HG03280 (cell line): ENCODE data around the gene ELMO3.

Experiments used
- ATAC-seq: cut with Tn5 transposase; IDR thresholded peaks from one replicate; pipeline ENCODE4 v1.9.1; 2021; ENCODE audit warnings: mild to moderate bottlenecking, moderate library complexity; ENCODE audit not compliant: unreplicated experiment

The ELMO3 gene

GRCh38 chr16:67196881-67197280 lies 2.0 kb upstream of the ELMO3 start:
- no peak for ATAC-seq

GRCh38 chr16:67197704-67198103 lies 1.2 kb upstream of the ELMO3 start:
- ATAC-seq = no peak

- ATAC-seq = no peak
Measured at GRCh38 chr16:67198238-67198734, 645 bp upstream of the ELMO3 start.

DNA sequence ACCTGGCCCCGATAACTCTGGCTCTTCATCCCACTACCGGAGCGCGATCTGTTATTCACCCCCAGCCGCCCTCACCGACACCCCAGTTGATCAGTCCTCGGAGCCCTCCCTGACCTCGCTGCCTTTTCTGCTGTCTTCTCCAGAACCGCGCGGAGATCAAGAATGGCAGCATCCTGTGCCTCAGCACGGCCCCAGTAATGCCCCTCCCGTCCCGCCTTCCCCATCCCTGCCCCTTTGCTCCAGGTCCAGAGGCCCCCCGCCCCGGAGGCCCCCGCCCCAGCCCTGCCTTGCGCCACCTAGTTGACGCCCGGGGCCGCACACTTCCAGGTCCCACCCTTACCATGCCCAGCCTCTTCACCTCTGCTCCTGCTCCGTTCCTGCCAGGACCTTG lies 872 bp downstream of the ELMO3 start:
- ATAC-seq = no peak

DNA sequence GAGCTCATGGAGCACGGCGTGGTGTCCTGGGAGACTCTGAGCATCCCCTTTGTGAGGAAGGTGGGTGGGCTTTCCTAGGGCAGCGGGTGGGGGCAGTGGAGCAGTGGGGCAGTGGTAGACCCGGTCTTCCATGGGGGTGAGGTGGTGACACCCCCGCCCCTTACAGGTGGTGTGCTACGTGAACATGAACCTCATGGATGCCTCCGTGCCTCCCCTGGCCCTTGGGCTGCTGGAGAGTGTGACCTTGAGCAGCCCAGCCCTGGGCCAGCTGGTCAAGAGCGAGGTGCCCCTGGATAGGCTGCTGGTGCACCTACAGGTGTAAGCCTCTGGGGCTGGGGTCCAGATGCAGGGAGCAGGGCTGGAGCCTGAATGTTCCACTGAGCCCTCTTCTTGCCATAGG lies 1.6 kb downstream of the ELMO3 start:
- no peak for ATAC-seq

DNA sequence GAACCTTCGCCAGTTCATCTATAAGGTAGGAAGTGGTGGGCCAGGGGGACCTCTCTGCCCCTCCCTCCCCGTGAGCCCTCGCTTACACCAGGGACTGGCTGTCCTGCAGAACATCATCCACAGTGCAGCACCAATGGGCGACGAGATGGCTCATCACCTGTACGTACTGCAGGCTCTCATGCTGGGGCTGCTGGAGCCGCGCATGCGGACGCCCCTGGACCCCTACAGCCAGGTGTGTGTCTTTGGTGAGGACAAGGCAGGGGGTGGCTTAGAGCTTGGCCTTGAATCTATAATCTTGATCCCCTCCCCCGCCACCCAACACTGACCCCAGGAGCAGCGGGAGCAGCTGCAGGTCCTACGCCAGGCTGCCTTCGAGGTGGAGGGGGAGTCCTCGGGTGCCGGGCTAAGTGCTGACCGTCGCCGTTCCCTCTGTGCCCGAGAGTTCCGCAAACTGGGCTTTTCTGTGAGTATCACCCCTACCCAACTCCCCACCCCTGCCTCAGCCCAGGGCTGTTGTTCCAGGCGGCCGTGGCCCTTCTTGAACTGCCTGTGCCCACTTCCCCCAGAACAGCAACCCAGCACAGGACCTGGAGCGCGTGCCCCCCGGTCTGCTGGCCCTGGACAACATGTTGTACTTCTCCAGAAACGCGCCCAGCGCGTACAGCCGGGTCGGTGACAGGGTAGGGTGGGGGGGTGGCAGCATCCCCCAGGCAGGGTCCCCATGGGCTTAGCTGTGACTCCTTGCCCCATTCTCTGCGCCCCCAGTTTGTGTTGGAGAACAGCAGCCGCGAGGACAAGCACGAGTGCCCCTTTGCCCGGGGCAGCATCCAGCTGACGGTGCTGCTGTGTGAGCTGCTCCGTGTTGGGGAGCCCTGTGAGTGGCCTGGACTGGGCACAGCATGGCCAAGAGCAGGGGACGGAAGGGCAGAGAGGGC lies 2.7 kb downstream of the ELMO3 start:
- no peak for ATAC-seq

DNA sequence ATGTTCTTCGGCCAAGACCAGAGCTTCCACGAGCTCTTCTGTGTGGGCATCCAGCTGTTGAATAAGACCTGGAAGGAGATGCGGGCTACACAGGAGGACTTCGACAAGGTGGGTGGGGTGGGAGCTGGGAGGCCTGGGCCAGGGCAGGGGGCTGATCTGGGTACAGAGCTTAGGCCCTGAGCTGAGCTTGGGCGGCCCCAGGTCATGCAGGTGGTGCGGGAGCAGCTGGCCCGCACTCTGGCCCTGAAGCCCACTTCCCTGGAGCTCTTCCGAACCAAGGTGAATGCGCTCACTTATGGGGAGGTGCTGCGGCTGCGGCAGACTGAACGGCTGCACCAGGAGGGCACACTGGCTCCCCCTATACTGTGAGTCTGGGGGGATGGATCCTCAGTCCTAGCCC lies 3.5 kb downstream of the ELMO3 start:
- no peak for ATAC-seq

DNA sequence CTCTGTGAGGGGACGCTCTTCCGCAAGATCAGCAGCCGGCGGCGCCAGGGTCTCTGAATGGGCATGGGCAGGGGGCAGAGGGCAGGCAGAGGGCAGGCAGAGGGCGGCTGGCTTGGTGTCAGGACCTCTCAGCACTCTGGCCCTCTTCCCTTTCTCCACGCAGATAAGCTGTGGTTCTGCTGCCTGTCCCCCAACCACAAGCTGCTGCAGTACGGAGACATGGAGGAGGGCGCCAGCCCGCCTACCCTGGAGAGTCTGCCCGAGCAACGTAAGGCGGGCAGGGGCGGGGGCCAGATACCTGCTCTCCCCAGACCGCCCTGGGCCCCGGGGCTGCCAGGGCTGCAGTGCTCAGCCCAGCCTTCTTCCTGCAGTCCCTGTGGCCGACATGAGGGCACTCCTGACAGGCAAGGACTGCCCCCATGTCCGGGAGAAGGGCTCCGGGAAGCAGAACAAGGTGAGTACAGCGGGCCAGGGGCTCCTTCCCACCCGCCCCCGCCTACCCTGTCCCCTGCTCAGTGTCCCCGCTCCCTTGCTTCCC lies 4.1 kb downstream of the ELMO3 start:
- ATAC-seq = no peak

DNA sequence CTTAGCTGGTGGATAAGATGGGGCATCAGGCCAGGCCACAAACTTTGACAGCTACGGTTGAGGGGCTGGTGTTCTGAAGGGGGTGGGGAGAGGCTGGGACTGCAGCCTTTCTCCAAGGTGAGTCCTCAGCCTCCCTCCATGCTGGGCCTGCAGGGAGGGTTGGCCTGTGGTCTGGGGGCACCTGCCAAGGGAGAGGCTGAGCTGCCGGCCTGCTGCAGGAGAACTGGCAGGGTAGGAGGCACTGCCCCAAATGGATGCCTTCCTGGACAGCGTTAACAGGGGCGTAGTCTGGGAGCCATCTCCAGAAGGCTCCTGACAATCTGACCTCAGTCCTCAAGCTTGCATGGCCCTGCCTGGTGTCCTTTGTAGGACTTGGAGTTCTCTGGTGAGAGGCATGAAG lies 5.1 kb downstream of the ELMO3 start:
- no peak for ATAC-seq

- no peak for ATAC-seq
Measured at GRCh38 chr16:67206129-67206837, 7.4 kb downstream of the ELMO3 start.

DNA sequence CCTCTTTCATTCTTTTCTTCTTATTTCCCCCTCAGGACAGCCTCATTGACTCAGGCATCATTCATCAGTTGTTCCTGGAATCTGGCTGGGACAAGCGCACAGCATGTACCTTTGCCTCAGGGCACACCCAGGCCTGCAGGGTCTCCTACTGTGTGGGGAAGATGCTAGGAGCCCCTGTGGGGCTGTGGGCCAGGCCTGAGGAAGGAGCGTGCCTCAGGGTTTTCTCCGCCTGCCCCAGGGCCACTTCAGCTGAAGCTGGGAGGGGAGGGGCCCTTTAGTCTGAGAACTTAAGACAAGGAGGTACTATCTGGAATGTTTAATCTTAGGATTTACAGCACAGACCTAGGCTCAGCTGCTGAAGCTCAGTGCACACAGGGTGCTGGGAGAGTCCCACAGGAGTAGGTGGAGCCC lies 7.9 kb downstream of the ELMO3 start:
- no peak for ATAC-seq

DNA sequence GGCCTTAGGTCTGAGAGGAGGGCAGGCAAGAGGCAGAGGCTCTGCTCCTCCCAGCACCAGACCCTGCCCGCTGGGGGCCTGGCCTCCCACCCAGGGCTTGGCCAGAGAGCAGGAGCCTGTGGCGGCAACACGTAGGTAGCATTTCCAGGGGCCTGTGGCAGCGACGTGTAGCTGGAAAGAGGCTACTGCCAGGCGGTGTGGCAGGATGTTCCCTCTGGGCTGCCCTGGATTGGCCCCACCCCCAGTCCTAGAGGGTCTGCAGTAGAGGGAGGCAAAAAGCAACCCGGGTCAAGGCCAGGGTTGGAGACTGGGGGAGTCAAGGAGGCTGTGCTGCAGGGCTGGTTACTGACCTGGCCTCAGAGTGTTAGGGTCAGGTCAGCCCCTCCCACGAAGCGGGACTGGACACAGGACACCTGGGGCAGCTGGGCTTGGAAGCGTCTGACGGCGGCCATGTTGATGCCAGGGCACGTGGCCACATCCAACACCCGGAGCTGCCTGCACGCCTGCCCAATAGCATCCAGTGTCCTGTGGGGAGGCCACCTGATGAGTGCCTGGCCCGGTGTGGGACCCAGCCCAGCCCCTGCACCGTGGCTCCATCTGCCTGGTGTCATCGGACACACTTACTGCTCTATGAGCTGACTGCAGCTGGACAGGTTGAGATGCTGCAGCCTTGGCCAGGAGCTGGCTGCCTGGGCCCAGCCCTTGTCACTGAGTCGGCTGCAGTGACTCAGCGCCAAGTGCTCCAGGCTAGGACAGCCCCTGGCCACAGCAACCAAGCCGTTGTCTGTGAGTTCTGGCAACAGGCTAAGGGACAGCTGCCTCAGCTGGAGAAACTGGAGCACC lies 8.5 kb downstream of the ELMO3 start:
- no peak for ATAC-seq

- ATAC-seq = no peak
Measured at GRCh38 chr16:67208154-67208896, 9.4 kb downstream of the ELMO3 start.

DNA sequence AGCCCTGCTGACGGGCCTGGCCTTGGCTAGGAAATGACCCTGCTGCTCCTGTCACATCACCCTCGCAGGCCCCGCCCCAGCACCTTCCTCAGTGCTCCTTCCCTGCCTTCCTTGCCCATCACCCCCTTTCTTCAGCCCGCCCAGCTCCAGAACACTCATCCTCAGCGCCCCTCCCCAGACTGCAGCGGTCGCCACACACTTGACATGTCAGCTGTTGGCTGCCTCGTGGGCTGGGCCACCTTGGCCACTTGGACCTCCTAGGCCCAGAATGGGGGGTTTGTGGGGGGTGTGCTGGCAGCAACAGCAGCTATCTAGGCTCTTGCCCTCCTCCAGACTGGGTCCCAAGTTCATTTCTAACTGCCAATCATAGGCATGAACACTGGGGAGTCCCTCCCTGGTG lies 10.6 kb downstream of the ELMO3 start:
- no peak for ATAC-seq

GRCh38 chr16:67210069-67210937 lies 11.4 kb downstream of the ELMO3 start:
- no peak for ATAC-seq

- no peak for ATAC-seq
Measured at GRCh38 chr16:67211674-67212073, 12.7 kb downstream of the ELMO3 start.

DNA sequence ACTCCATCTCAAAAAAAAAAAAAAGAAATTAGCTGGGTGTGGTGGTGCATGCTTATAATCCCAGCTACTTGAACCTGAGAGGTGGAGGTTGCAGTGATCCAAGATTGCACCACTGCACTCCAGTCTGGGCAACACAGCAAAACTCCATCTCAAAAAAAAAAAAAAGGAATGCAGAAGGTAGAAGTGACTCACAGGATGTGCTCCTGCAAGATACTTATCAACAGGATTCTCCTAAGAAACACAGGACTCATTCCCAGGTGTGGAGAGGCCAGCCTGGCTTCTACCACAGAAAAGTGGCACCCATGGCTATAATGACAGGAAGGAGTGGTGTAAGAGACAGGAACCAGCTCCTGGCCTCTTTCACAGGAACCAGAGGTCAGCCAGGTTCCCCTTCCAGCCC lies 13.8 kb downstream of the ELMO3 start:
- ATAC-seq = no peak

DNA sequence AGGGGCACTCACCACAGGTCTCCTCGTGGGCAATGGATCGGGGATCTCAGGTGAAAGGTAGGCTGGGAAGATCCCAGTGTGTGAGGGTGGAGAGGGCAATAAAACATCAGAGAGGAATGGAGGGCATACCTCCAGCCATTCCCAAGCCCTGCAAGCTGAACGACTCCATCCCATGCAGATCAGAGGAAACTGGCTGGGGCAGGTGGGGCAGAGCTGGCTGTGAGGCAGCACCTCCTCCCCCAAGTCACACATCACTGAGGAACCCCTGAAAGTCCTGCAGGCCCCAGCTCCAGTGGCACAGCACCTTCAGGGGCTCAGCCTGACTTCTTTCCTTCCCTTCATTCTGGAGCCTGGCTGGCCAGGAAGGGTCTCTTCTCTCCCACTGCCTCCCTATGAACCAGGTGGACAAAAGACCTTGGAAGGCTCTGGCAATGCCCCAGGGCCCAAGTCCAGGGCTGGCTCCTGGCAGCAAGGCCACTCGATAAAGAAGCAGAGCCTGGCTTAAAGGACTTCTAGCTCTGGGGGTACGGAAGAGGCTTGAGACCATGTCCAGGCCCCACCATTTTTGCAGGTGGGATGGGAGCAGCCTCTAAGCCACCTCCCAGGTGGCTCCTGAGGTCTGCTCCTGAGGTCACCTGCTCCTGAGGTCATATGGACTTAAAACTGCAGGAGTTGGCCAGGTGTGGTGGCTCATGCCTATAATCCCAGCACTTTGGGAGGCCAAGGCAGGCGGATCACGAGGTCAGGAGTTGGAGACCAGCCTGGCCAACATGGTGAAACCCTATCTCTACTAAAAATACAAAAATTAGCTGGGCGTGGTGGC lies 14.5 kb downstream of the ELMO3 start:
- ATAC-seq = no peak
